Measurements from ENCODE around the gene COL15A1.

- TF ChIP-seq EZH2 (IDR thresholded peaks at IDR 0.05; ENCODE audit: borderline replicate concordance, low read depth, low read length, poor library complexity, severe bottlenecking): no peak
- no peak for TF ChIP-seq CTCF (conservative IDR thresholded peaks at IDR 0.05; ENCODE audit: low read depth, low read length)
These were observed 125.8 kb downstream of the COL15A1 start for GRCh38 chr9:99069546-99069945.

Measured in A673 (cell line).